ENCODE results near the gene GTSE1.

DNA sequence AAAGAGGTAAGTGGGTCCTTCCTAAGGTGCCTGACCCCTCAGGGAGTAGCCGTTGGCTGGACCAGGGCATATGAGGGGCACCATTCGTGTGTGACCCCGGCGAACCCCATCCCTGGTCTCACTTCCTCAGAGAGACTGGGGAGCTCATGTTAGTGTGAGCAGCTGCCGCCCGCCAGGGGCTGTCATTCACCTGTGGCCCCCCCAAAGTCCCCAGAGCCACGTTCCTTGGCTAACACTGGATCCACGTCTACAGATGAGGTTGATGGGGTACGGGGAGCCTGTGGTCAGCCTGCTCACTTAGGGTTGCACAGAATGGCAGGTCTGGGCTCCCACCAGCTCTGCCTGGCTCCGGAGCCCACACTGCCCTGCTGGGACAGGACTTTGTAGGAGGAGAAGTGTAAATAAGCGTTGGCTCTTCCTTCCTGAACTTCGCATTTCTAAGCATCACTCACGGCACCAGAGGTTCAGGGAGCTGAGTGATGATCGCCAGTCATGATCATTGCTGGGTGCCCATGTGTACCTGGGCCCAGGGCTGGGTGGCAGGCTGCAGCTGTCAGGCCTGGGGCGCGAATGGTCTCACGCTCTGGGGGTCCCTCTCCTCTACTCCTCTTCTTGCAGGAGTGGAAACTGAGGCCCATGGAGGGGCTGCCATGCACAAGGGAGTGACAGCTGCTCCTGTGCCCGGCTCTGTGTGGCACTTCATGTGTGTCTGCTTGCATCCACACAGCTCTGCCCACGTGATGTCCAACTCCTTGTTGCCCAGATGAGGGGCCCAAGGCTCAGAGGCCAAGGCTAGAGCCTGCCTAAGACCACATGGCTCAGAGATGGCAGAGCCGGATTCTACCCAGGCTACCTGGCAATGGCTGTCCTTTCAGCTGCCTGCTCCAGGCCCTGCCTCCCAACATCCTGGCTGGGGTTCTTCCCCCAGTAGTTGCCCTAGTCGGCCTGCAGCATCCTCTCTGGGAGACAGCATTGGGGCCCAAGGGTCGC is 17.7 kb upstream of the GTSE1 start:
- no peak for TF ChIP-seq EZH2phosphoT487 (IDR thresholded peaks at IDR 0.05; ENCODE audit: borderline replicate concordance, low read depth)
- TF ChIP-seq, protein P1, sequence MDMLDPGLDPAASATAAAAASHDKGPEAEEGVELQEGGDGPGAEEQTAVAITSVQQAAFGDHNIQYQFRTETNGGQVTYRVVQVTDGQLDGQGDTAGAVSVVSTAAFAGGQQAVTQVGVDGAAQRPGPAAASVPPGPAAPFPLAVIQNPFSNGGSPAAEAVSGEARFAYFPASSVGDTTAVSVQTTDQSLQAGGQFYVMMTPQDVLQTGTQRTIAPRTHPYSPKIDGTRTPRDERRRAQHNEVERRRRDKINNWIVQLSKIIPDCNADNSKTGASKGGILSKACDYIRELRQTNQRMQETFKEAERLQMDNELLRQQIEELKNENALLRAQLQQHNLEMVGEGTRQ (IDR thresholded peaks at IDR 0.05; ENCODE audit: borderline replicate concordance, low read depth, low read length), result no peak
- TF ChIP-seq POLR2AphosphoS5 (IDR thresholded peaks at IDR 0.05; ENCODE audit: low read depth, low read length), result no peak
- TF ChIP-seq, protein P2, sequence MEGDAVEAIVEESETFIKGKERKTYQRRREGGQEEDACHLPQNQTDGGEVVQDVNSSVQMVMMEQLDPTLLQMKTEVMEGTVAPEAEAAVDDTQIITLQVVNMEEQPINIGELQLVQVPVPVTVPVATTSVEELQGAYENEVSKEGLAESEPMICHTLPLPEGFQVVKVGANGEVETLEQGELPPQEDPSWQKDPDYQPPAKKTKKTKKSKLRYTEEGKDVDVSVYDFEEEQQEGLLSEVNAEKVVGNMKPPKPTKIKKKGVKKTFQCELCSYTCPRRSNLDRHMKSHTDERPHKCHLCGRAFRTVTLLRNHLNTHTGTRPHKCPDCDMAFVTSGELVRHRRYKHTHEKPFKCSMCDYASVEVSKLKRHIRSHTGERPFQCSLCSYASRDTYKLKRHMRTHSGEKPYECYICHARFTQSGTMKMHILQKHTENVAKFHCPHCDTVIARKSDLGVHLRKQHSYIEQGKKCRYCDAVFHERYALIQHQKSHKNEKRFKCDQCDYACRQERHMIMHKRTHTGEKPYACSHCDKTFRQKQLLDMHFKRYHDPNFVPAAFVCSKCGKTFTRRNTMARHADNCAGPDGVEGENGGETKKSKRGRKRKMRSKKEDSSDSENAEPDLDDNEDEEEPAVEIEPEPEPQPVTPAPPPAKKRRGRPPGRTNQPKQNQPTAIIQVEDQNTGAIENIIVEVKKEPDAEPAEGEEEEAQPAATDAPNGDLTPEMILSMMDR (IDR thresholded peaks at IDR 0.05), result no peak
- TF ChIP-seq ELF1 (IDR thresholded peaks at IDR 0.05), result no peak
- TF ChIP-seq, protein P3, sequence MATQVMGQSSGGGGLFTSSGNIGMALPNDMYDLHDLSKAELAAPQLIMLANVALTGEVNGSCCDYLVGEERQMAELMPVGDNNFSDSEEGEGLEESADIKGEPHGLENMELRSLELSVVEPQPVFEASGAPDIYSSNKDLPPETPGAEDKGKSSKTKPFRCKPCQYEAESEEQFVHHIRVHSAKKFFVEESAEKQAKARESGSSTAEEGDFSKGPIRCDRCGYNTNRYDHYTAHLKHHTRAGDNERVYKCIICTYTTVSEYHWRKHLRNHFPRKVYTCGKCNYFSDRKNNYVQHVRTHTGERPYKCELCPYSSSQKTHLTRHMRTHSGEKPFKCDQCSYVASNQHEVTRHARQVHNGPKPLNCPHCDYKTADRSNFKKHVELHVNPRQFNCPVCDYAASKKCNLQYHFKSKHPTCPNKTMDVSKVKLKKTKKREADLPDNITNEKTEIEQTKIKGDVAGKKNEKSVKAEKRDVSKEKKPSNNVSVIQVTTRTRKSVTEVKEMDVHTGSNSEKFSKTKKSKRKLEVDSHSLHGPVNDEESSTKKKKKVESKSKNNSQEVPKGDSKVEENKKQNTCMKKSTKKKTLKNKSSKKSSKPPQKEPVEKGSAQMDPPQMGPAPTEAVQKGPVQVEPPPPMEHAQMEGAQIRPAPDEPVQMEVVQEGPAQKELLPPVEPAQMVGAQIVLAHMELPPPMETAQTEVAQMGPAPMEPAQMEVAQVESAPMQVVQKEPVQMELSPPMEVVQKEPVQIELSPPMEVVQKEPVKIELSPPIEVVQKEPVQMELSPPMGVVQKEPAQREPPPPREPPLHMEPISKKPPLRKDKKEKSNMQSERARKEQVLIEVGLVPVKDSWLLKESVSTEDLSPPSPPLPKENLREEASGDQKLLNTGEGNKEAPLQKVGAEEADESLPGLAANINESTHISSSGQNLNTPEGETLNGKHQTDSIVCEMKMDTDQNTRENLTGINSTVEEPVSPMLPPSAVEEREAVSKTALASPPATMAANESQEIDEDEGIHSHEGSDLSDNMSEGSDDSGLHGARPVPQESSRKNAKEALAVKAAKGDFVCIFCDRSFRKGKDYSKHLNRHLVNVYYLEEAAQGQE (IDR thresholded peaks at IDR 0.05; ENCODE audit: low read depth, low read length), result no peak
- no peak for TF ChIP-seq CHD2 (IDR thresholded peaks at IDR 0.05; ENCODE audit: low read length, partially characterized antibody)
- no peak for TF ChIP-seq EP300 (IDR thresholded peaks at IDR 0.05; ENCODE audit: borderline replicate concordance in 1 of 2, low read depth in 1 of 2, low read length in 1 of 2)
- no peak for TF ChIP-seq TAF1 (IDR thresholded peaks at IDR 0.05; ENCODE audit: borderline replicate concordance, low read depth, low read length)
- no peak for TF ChIP-seq SMC3 (IDR thresholded peaks at IDR 0.05; ENCODE audit: low read depth, low read length)
- no peak for TF ChIP-seq MXI1 (IDR thresholded peaks at IDR 0.05; ENCODE audit: low read depth, low read length)
- no peak for TF ChIP-seq RFX5 (IDR thresholded peaks at IDR 0.05; ENCODE audit: low read length)
- TF ChIP-seq TEAD4 (IDR thresholded peaks at IDR 0.05; ENCODE audit: borderline replicate concordance, insufficient read depth), result no peak
